Loucy (cell line): Measurements from ENCODE around the gene FRMD5.

ENCODE experiments used
- H2AFZ ChIP-seq: fragments of 200-600 bp; sonication (generic); 2 replicates; pipeline ENCODE4 v1.6.0; 2016; ENCODE audit warnings: antibody characterized with exemption, mild to moderate bottlenecking, low read length, moderate library complexity
- H3F3A ChIP-seq: fragments of 200-600 bp; 2 replicates; pipeline ENCODE4 v1.6.0; 2016; ENCODE audit warnings: antibody characterized with exemption, low read depth, mild to moderate bottlenecking
- H3K27me3 ChIP-seq: fragments of 200-600 bp; sonication (generic); 2 replicates; pipeline ENCODE4 v1.6.1; 2014; ENCODE audit warnings: low read length, mild to moderate bottlenecking; ENCODE audit not compliant: insufficient read depth, poor library complexity, severe bottlenecking
- H3K36me3 ChIP-seq: fragments of 200-600 bp; sonication (generic); 2 replicates; pipeline ENCODE4 v1.6.1; 2016; ENCODE audit warnings: low read length; ENCODE audit not compliant: insufficient read depth
- H3K4me1 ChIP-seq: fragments of 200-600 bp; sonication (generic); 2 replicates; pipeline ENCODE4 v1.5.1; 2014; ENCODE audit warnings: low read length, mild to moderate bottlenecking; ENCODE audit not compliant: insufficient read depth, poor library complexity, severe bottlenecking
- H3K4me2 ChIP-seq: fragments of 200-600 bp; sonication (generic); 2 replicates; pipeline ENCODE4 v1.6.0; 2014; ENCODE audit warnings: antibody characterized with exemption, low read length, low read depth, mild to moderate bottlenecking; ENCODE audit not compliant: poor library complexity, severe bottlenecking
- H3K4me3 ChIP-seq: fragments of 200-600 bp; sonication (generic); 2 replicates; pipeline ENCODE4 v1.5.1; 2014; ENCODE audit warnings: low read length, mild to moderate bottlenecking, mixed read lengths; ENCODE audit not compliant: poor library complexity, severe bottlenecking
- H3K79me2 ChIP-seq: fragments of 200-600 bp; sonication (generic); 2 replicates; pipeline ENCODE4 v1.6.1; 2014; ENCODE audit warnings: low read length; ENCODE audit not compliant: insufficient read depth
- H3K9ac ChIP-seq: fragments of 200-600 bp; sonication (generic); 2 replicates; pipeline ENCODE4 v1.6.0; 2014; ENCODE audit warnings: mild to moderate bottlenecking, low read depth, low read length, moderate library complexity; ENCODE audit not compliant: poor library complexity, severe bottlenecking
- H3K9me2 ChIP-seq: fragments of 200-600 bp; sonication (generic); replicated peaks from 2 replicates; pipeline ENCODE4 v1.6.1; 2016; ENCODE audit warnings: low read depth, low read length, mixed read lengths
- H3K9me3 ChIP-seq: fragments of 200-600 bp; sonication (generic); 2 replicates; pipeline ENCODE4 v1.6.1; 2014; ENCODE audit warnings: mild to moderate bottlenecking, antibody characterized with exemption, low read length, low read depth; ENCODE audit not compliant: insufficient read depth
- H4K20me1 ChIP-seq: fragments of 200-600 bp; sonication (generic); 2 replicates; pipeline ENCODE4 v1.6.0; 2014; ENCODE audit warnings: antibody characterized with exemption, low read length, mild to moderate bottlenecking; ENCODE audit not compliant: insufficient read depth, poor library complexity, severe bottlenecking
- CTCF ChIP-seq: fragments of 200-600 bp; sonication (generic); conservative IDR thresholded peaks from 2 replicates; pipeline ENCODE4 v1.5.1; 2014; ENCODE audit warnings: mild to moderate bottlenecking, antibody characterized with exemption, low read length
- EZH2phosphoT487 ChIP-seq: fragments of 200-600 bp; IDR thresholded peaks from 2 replicates; pipeline ENCODE4 v1.6.1; 2018; ENCODE audit warnings: antibody characterized with exemption, mild to moderate bottlenecking, moderate library complexity, borderline replicate concordance

Gene FRMD5

DNA sequence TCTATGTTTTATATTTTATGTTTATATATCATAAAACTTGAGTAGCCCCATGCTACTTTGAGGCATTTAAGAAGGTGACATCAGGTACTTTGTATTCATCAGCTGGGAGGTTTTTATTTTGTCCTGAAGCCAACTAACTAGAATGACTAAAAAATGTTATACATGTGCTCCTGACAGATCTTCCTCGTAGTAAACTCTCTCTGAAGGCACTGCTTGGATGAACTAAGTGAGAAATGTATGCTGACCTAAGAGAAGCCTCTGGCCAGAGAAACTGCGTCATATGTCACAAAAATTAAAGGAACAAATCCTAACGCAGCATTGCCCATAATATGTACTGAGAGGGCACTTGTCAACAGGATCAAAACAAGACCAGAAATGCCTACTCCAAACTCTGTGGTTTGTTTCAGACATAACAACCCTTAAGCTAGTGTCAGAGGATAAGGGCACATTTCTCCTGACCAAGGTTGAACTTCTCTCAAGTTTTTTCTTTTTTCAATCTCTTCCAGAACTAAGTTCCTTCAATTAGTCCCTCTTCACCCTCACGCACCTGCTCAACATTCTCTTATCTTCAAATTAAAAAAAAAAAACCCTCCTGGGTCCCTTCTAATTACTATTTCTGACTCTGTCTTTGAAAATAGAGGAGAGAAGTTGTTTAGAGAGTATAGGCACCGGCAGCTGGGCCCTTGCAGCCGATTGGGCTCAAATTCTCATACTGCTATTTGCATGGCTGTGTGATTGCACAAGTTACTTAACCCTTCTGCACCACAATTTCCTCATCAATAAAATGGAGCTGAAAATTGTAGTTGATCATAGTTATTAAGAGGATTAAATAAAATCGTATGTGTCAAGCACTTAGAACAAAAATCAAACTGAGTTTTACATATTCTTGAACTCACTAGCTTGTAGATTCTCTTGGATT is 159.0 kb downstream of the FRMD5 start:
- Histone ChIP-seq H3F3A (no peaks in the 10 kb centered on the region), H2AFZ (no peak overlapping the region), H3K4me2 (no peak overlapping the region), H3K27me3 (no peaks in the 10 kb centered on the region), H3K79me2 (no peaks in the 10 kb centered on the region), H3K36me3 (no peaks in the 10 kb centered on the region), H3K9me3 (no peaks in the 10 kb centered on the region), H3K4me3 (no peak overlapping the region), H3K9ac (no peak overlapping the region), H3K9me2 (no peaks in the 10 kb centered on the region), H4K20me1 (no peaks in the 10 kb centered on the region), H3K4me1 (no peaks in the 10 kb centered on the region)
- TF ChIP-seq EZH2phosphoT487 (no peak), CTCF (no peak)

DNA sequence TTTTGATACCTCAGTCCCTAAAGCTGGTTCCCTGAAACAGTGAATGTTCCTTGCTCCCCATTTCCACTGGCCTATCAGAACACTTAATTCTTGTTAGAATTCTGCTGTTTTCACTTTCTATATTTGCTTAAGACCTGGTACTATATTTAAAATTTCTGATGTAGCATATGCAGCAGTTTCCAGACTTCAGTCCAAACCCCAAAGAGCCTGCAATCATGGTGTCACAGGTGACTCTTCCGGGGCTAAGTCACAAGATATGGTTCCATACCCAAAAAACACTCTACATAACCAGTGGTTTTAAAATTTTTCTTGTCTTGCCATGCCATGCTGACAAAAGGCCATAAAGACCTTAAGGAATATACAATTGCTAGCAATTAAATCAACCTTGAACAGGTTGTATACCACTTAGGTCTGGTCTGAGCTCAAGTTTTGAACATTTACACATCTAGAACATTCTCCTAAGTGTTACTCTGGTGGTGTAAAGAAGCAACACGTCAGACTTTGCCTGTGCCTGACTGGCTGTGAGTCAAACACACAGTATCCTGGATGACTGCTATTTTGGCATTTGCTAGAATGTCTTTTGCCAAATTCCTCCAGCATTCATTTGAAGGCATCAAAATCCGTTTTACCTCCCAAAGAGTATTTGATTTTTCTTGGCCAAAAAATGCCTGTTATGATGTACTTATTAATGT is 160.0 kb downstream of the FRMD5 start:
- no peaks in the 10 kb centered on the region for H3K36me3 ChIP-seq
- H3F3A ChIP-seq: no peaks in the 10 kb centered on the region
- no peaks in the 10 kb centered on the region for H3K9me2 ChIP-seq
- H3K9me3 ChIP-seq: no peaks in the 10 kb centered on the region
- no peaks in the 10 kb centered on the region for H3K79me2 ChIP-seq
- no peaks in the 10 kb centered on the region for H3K27me3 ChIP-seq
- H3K4me1 ChIP-seq: no peaks in the 10 kb centered on the region
- no peak overlapping the region for H2AFZ ChIP-seq
- no peak overlapping the region for H3K4me2 ChIP-seq
- no peaks in the 10 kb centered on the region for H4K20me1 ChIP-seq
- no peak overlapping the region for H3K9ac ChIP-seq
- no peak overlapping the region for H3K4me3 ChIP-seq
- no peak for TF ChIP-seq CTCF
- TF ChIP-seq EZH2phosphoT487: no peak

GRCh38 chr15:44034334-44034733 is 160.7 kb downstream of the FRMD5 start:
- H3K27me3 ChIP-seq: no peaks in the 10 kb centered on the region
- TF ChIP-seq EZH2phosphoT487 (no peak), CTCF (no peak)
- no peak overlapping the region for H2AFZ ChIP-seq
- H3K79me2 ChIP-seq: no peaks in the 10 kb centered on the region
- H3K4me2 ChIP-seq: no peak overlapping the region
- no peaks in the 10 kb centered on the region for H3K9me2 ChIP-seq
- no peaks in the 10 kb centered on the region for H3F3A ChIP-seq
- H3K4me3 ChIP-seq: no peak overlapping the region
- H3K36me3 ChIP-seq: no peaks in the 10 kb centered on the region
- H4K20me1 ChIP-seq: no peaks in the 10 kb centered on the region
- no peaks in the 10 kb centered on the region for H3K4me1 ChIP-seq
- no peak overlapping the region for H3K9ac ChIP-seq
- no peaks in the 10 kb centered on the region for H3K9me3 ChIP-seq
